ENCODE measurements around the gene TWNK. TPM values are rescaled to one million over a fixed set of nuclear protein-coding genes. Genes with fewer than 3 reads are reported as not detected.

Gene TWNK
- total RNA-seq, 1 experiment from 2014 or later = 25.1 TPM

Other genes starting within 250 kb of the TWNK start
- gene PAX2, start 242.0 kb upstream of the TWNK start, total RNA-seq (2014; rRNA removed; shearing (Covaris generic)) = 0.07 TPM in 1 of 2 replicates, not detected in the other
- 42.4 and 50.0 TPM in 2 replicates for gene SLF2, start 74.6 kb upstream of the TWNK start, total RNA-seq (2014; rRNA removed; shearing (Covaris generic))
- 0.05 TPM in 1 of 2 replicates, not detected in the other for gene SEMA4G, start 18.0 kb upstream of the TWNK start, total RNA-seq (2014; rRNA removed; shearing (Covaris generic))
- gene MRPL43, start within 50 bp of the TWNK start, total RNA-seq (2014; rRNA removed; shearing (Covaris generic)) = 92.5 and 118 TPM in 2 replicates
- gene LZTS2, start 12.3 kb downstream of the TWNK start, total RNA-seq (2014; rRNA removed; shearing (Covaris generic)) = 66.5 and 76.9 TPM in 2 replicates
- 2.2 and 5.0 TPM in 2 replicates for gene PDZD7, start 43.6 kb downstream of the TWNK start, total RNA-seq (2014; rRNA removed; shearing (Covaris generic))
- 78.0 and 80.5 TPM in 2 replicates for gene SFXN3, start 43.7 kb downstream of the TWNK start, total RNA-seq (2014; rRNA removed; shearing (Covaris generic))
- gene KAZALD1, start 74.4 kb downstream of the TWNK start, total RNA-seq (2014; rRNA removed; shearing (Covaris generic)) = 19.3 and 25.0 TPM in 2 replicates
- gene TLX1, start 143.8 kb downstream of the TWNK start, total RNA-seq (2014; rRNA removed; shearing (Covaris generic)) = not detected in 2 replicates
- 1.1 and 1.2 TPM in 2 replicates for gene LBX1, start 241.9 kb downstream of the TWNK start, total RNA-seq (2014; rRNA removed; shearing (Covaris generic))

All from A172 (cell line).